Measurements from ENCODE around the gene TUBGCP6.

DNA sequence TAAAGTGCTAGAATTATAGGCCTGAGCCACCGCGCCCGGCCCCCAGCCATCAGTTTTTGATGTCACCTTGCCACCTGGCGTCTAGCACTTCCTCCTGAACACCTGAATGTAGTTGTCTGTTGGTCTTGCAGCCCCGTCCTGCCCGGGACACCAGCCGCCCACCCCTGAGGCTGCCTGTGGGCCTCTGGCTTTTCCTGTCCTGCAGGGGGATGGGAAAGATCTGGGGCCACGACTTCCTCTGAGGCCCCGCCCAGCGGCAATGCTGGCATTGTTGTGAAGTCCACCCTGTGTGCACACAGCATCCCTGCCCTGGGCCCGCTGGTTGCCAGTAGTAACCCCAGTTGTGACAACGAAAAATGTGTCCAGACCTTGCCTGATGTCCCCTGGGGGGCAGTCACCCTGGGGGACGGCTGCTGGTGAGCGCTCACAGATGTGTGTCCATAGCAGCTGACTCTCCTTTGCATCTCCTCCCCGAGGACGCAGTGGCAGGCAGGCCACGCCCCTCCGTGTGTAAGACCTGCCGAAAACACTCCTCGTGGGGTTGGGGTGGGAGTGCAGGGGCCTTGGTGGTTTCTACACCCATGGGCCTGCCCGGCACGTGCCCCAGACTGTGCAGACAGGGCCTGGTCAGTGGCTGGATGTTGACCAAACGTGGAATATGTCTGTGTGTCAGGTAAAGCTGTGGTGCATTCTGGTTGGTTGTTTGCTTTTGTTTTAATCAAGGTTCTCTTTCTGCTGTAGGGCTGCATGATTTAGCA lies 37.3 kb downstream of the TUBGCP6 start:
- TF ChIP-seq EZH2 (IDR thresholded peaks at IDR 0.05) (no peak), POLR2AphosphoS5 (IDR thresholded peaks at IDR 0.05; ENCODE audit: borderline replicate concordance, low read depth, low read length) (no peak), FOXP2 (optimal IDR thresholded peaks at IDR 0.05; ENCODE audit: control extremely low read depth, extremely low read length, insufficient read depth) (no peak)
